Type B pancreatic cell (in vitro differentiated cells): ENCODE results near the gene DHX57. TPM values are rescaled to one million over a fixed set of nuclear protein-coding genes. Genes with fewer than 3 reads are reported as not detected.
"Not testable (repeated sequence)": the region's sequence is repeated elsewhere in the genome, so short reads cannot be mapped to it uniquely, and the experiment has no call there.

Experiments
- DNase-seq: peaks from one replicate; pipeline ENCODE4 v3.0.0; 2021; ENCODE audit warnings: mixed read lengths; ENCODE audit not compliant: unreplicated experiment; ENCODE audit errors: extremely low spot score
- H3K27ac Mint-ChIP-seq: 2 replicates; pipeline ENCODE4 v1.8.0; 2021; ENCODE audit warnings: mild to moderate bottlenecking, mixed read lengths
- H3K27me3 Mint-ChIP-seq: 2 replicates; pipeline ENCODE4 v1.8.0; 2021; ENCODE audit warnings: mixed read lengths
- H3K36me3 Mint-ChIP-seq: 2 replicates; pipeline ENCODE4 v1.8.0; 2021; ENCODE audit warnings: mixed read lengths
- H3K4me1 Mint-ChIP-seq: one replicate; pipeline ENCODE4 v1.8.0; 2021; ENCODE audit warnings: mixed read lengths; ENCODE audit not compliant: unreplicated experiment
- H3K4me3 Mint-ChIP-seq: 2 replicates; pipeline ENCODE4 v1.8.0; 2021; ENCODE audit warnings: mild to moderate bottlenecking, mixed read lengths
- H3K9me3 Mint-ChIP-seq: 2 replicates; pipeline ENCODE4 v1.8.0; 2021; ENCODE audit warnings: mixed read lengths
- total RNA-seq: library from RNA; stranded (reverse); gene quantifications from 2 replicates; pipeline ENCODE4 v1.2.1, GENCODE V29; 2021; ENCODE audit warnings: low replicate concordance
- TF ChIP-seq, protein P1 (sequence below): fragments of 200-600 bp; sonication (generic); conservative IDR thresholded peaks from 2 replicates; pipeline ENCODE4 v1.5.0; 2021; ENCODE audit warnings: antibody characterized with exemption, mild to moderate bottlenecking

DHX57 gene
- total RNA-seq, 1 donor from 2014 or later, result 28.1 TPM

DNA sequence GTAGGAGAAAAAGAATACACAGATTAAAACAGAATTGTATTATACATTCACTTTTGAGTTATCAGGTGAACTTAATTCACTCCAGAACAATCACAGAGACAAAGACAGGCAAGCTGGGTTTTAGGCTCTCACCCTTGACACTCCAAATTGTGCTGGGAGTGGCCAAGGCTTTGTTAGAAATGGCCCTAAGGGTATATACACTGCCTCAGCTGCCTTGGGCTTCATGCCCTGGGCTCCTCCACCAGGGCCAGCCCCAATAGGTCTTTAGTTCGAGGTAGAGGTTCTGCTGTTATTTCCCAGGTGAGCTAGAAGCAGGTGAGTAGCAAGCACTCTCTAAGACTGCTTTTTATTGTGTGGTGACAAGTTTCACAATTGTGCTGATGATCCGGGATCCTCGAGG, 77.8 kb downstream of the DHX57 start:
- no peak for DNase-seq
- no peaks in the 10 kb centered on the region for H3K27me3 Mint-ChIP-seq
- H3K9me3 Mint-ChIP-seq, result no peaks in the 10 kb centered on the region
- TF ChIP-seq, protein P1, sequence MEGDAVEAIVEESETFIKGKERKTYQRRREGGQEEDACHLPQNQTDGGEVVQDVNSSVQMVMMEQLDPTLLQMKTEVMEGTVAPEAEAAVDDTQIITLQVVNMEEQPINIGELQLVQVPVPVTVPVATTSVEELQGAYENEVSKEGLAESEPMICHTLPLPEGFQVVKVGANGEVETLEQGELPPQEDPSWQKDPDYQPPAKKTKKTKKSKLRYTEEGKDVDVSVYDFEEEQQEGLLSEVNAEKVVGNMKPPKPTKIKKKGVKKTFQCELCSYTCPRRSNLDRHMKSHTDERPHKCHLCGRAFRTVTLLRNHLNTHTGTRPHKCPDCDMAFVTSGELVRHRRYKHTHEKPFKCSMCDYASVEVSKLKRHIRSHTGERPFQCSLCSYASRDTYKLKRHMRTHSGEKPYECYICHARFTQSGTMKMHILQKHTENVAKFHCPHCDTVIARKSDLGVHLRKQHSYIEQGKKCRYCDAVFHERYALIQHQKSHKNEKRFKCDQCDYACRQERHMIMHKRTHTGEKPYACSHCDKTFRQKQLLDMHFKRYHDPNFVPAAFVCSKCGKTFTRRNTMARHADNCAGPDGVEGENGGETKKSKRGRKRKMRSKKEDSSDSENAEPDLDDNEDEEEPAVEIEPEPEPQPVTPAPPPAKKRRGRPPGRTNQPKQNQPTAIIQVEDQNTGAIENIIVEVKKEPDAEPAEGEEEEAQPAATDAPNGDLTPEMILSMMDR, result no peak
- H3K36me3 Mint-ChIP-seq, result peaks cover 14% of the 10 kb centered on the region
- H3K27ac Mint-ChIP-seq, result no peak overlapping the region
- no peak overlapping the region for H3K4me3 Mint-ChIP-seq
- no peaks in the 10 kb centered on the region for H3K4me1 Mint-ChIP-seq

DNA sequence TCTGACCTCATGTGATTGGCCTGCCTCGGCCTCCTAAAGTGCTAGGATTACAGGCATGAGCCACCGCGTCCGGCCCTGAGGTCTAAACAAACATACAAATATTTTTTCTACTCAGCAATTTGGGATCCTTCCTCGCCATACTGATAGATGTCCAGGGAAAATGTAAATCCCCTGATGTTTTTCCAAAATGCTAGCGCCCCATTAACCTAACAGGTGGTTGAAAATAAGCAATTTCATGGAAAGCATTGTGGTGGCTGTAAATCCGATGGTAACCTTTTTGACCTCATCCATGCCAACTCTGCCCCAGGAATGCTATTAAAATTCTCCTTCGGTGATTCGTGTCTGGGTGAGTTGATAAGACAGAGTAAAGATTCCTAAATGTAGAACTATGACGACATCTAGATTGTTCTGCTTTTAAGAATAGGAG, 78.5 kb downstream of the DHX57 start:
- Mint-ChIP-seq H3K36me3 (peaks cover 10% of the 10 kb centered on the region), H3K4me3 (no peak overlapping the region), H3K4me1 (no peaks in the 10 kb centered on the region), H3K27ac (no peak overlapping the region), H3K27me3 (no peaks in the 10 kb centered on the region), H3K9me3 (no peaks in the 10 kb centered on the region)
- no peak for DNase-seq
- TF ChIP-seq, protein P1, result no peak

DNA sequence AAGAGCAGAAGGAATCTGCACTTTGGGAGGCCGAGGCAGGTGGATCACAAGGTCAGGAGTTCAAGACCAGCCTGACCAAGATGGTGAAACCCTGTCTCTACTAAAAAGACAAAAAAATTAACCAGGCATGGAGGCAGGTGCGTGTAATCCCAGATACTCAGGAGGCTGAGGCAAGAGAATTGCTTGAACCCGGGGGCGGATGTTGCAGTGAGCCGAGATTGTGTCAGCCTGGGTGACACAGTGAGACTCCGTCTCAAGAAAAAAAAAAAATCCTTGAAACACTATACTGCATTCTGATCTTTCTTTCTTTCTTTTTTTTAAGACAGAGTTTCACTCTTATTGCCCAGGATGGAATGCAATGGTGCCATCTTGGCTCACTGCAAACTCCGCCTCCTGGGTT, 80.7 kb downstream of the DHX57 start:
- DNase-seq, H3K27me3 Mint-ChIP-seq, H3K4me1 Mint-ChIP-seq, H3K9me3 Mint-ChIP-seq, H3K4me3 Mint-ChIP-seq, H3K27ac Mint-ChIP-seq: not testable (repeated sequence)
- peaks cover 10% of the 10 kb centered on the region for H3K36me3 Mint-ChIP-seq

DNA sequence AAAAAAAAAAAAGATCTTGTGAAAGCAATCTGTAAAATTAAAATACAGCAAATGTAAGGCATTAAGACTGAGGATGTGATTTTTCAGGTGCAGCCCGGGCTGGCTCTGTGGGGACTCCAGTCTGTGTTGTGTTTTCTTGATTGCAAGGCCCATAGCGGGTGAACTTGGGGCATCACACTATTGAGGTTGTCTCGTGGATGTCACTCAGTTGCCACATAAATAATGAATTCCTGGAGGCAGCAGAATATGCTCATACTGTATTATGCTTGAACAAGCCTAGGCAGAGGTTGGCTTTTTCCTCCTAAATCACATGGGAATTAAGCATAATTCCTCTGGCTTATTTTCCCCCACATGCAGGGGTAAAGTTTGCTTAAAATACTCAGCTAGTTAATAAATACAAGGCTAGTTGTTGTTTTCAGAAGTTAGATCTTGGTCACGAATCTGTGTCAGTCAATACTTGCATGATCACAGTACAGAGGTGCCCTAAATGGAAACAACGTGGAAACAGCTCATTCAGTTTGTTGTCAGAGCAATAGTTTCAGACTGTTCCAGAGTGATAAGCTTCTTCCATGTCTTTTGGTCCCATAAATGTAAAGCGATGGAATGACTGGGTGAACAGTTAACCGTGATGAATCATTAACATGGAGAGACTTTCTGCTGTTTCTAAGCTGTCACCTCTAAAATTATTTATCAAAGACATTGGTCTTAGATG, 81.3 kb downstream of the DHX57 start:
- no peaks in the 10 kb centered on the region for H3K9me3 Mint-ChIP-seq
- TF ChIP-seq, protein P1, result no peak
- H3K27me3 Mint-ChIP-seq, result no peaks in the 10 kb centered on the region
- no peak overlapping the region for H3K4me3 Mint-ChIP-seq
- DNase-seq, result no peak
- peaks cover 10% of the 10 kb centered on the region for H3K36me3 Mint-ChIP-seq
- no peaks in the 10 kb centered on the region for H3K4me1 Mint-ChIP-seq
- H3K27ac Mint-ChIP-seq, result no peak overlapping the region

DNA sequence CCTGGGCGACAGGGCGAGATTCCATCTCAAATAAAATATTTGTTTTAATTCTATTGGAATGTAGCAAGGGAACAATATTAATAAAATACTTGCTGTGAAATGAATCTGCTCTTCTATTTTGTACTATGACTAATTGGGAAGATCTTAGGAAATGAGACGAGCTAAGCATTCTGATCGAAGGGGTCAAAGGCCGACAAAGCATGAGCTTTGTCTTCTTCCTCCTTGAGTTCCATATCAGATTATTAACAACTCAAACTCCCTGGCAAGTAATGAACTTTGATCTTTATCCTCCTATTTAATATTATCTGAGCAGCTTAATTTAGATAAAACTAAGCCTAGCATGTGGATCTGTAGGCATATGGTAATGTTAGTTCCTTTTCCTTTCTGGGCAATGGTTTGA, 82.2 kb downstream of the DHX57 start:
- DNase-seq, result no peak
- Mint-ChIP-seq H3K4me1 (no peaks in the 10 kb centered on the region), H3K4me3 (no peak overlapping the region), H3K36me3 (peaks cover 5% of the 10 kb centered on the region), H3K27ac (no peak overlapping the region), H3K9me3 (no peaks in the 10 kb centered on the region), H3K27me3 (no peaks in the 10 kb centered on the region)
- TF ChIP-seq, protein P1, result no peak

DNA sequence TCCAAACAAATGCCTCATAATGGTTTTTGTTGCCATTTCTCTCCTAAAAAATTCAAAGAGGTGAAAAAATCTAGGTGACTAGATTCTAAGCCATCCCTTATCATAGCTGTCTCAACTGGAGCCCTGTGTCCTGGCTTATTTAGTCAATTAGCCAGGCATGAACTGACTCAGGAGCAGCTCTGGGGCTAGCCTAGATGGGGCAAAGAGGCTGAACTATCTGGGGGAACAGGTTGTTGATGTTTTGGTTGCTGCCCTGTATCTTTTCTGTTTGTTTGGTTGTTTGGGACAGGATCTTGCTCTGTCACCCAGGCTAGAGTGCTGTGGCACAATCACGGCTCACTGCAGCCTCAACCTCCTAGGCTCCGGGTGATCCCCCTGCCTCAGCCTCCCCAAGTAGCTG, 83.0 kb downstream of the DHX57 start:
- H3K4me1 Mint-ChIP-seq, result no peaks in the 10 kb centered on the region
- H3K9me3 Mint-ChIP-seq, result no peaks in the 10 kb centered on the region
- TF ChIP-seq, protein P1, result no peak
- H3K4me3 Mint-ChIP-seq, result no peak overlapping the region
- H3K36me3 Mint-ChIP-seq, result peaks cover 5% of the 10 kb centered on the region
- DNase-seq, result no peak
- H3K27me3 Mint-ChIP-seq, result no peaks in the 10 kb centered on the region
- H3K27ac Mint-ChIP-seq, result no peak overlapping the region

DNA sequence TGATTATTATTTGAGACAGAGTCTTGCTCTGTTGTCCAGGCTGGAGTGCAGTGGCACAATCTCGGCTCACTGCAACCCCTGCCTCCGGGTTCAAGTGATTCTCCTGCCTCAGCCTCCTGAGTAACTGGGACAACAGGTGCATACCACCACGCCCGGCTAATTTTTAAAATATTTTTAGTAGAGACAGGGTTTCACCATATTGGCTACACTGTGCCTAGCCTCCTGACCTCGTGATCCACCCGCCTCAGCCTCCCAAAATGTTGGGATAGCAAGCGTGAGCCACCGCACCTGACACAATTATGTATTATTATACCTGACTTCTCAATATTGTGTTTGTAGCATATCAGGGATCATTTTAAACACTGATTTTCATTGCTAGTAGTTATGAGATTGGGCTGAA, 83.4 kb downstream of the DHX57 start:
- DNase-seq, H3K4me1 Mint-ChIP-seq, H3K4me3 Mint-ChIP-seq, H3K9me3 Mint-ChIP-seq, H3K27me3 Mint-ChIP-seq, H3K36me3 Mint-ChIP-seq, H3K27ac Mint-ChIP-seq: not testable (repeated sequence)
